HUES64 (cell line): ENCODE measurements around the gene TPSG1.
"Not testable (repeated sequence)": the region's sequence is repeated elsewhere in the genome, so short reads cannot be mapped to it uniquely, and the experiment has no call there.

Source experiments
- H3K27ac ChIP-seq: 2 replicates; pipeline ENCODE4 v1.7.0; 2013; ENCODE audit warnings: low read depth, low read length, inconsistent platforms
- H3K27me3 ChIP-seq: 2 replicates; pipeline ENCODE4 v1.6.1; 2013; ENCODE audit warnings: mild to moderate bottlenecking, low read length; ENCODE audit not compliant: insufficient read depth
- H3K36me3 ChIP-seq: 2 replicates; pipeline ENCODE4 v1.6.1; 2013; ENCODE audit warnings: mild to moderate bottlenecking, low read length; ENCODE audit not compliant: insufficient read depth
- H3K4me1 ChIP-seq: 2 replicates; pipeline ENCODE4 v1.6.1; 2013; ENCODE audit warnings: mild to moderate bottlenecking, low read length, moderate library complexity; ENCODE audit not compliant: insufficient read depth
- H3K4me3 ChIP-seq: 2 replicates; pipeline ENCODE4 v1.5.1; 2013; ENCODE audit warnings: mild to moderate bottlenecking, low read length, moderate library complexity
- H3K9ac ChIP-seq: 2 replicates; pipeline ENCODE4 v1.6.1; 2013; ENCODE audit warnings: mild to moderate bottlenecking, low read depth, low read length
- H3K9me3 ChIP-seq: 2 replicates; pipeline ENCODE4 v1.6.1; 2013; ENCODE audit warnings: low read depth, low read length; ENCODE audit not compliant: insufficient read depth
- WGBS: fragments of 150-250, 120-280 bp; methylation state at CpG from one replicate; pipeline ENCODE4 v1.1.7; 2013; ENCODE audit warnings: missing lambda C conversion rate; 5-methylcytosine and 5-hydroxymethylcytosine counted together

The TPSG1 gene

DNA sequence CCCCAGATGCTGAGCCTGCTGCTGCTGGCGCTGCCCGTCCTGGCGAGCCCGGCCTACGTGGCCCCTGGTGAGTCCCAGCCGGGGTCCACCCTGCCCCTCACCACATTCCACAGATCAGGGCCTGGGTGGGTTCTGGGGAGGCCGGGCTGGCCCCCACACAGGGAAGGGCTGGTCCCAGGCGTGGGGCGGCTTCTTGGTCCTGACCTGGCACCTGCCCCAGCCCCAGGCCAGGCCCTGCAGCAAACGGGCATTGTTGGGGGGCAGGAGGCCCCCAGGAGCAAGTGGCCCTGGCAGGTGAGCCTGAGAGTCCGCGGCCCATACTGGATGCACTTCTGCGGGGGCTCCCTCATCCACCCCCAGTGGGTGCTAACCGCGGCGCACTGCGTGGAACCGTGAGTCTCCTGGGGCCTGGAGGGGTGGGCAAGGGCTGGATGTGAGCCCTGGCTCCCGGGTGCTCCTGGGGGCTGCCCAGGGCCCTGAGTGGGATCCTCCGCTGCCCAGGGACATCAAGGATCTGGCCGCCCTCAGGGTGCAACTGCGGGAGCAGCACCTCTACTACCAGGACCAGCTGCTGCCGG is 31.3 kb upstream of the TPSG1 start:
- WGBS, result 93% methylated on average over 22 of the region's 23 CpGs

DNA sequence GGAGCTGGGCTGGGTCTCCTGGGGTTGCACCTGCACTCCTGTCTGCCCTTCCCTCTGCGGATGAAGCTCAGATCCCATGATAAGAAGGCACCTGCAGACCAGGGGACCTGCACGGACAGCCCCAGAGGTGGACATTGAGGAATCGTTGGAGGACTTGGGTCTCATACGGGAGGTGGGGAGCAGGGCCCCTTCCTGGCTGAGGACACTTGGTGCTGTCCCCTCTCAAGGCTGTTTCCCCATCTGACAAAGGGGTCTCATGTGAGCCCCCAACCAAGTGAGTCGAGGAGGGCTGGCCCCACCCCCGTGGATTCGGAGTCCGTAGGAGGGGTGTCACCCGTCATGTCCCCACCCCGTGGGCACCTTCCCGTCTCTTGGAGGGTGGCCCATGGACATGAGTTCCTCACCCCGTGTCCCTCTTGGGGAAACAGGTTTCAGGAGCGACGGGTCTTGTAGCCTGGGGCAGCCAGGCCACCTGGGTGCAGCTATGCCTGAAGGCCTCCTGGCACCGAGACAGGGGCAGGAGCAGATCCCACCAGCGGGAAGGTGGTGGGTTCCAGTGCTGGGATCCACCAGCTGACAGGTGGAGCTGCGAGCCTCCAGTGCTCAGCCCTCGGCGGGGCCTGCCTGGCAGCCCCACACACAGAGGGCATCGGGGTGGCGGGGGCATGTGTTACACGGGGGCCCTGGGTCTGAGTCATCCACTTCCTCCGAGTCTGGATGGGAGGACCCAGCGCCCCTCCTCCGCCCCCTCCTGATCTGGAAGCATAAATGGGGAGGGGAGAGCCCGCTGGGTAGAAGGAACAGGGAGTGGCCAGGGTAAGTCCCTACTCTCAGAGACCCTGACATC is 30.4 kb upstream of the TPSG1 start, which contains the start of gene TPSD1:
Gene TPSD1 (plus strand): TSS at position 794 of the 847 bp plus-strand sequence. CDS start 212 bp downstream, outside the sequence.
- H3K9me3 ChIP-seq, H3K4me1 ChIP-seq: not testable (repeated sequence)
- 80% methylated on average over 21 of the region's 26 CpGs for WGBS

More for the DNA sequence above, 31.3 kb upstream of the TPSG1 start:
- not testable (repeated sequence) for H3K9ac ChIP-seq, H3K4me1 ChIP-seq, H3K9me3 ChIP-seq, H3K27ac ChIP-seq, H3K4me3 ChIP-seq, H3K36me3 ChIP-seq
- peaks cover 32% of the 10 kb centered on the region for H3K27me3 ChIP-seq

GRCh38 chr16:1254821-1255220 is 29.8 kb upstream of the TPSG1 start:
- peaks cover 16% of the 10 kb centered on the region for H3K27me3 ChIP-seq
- WGBS, result 87% methylated on average over 3 of the region's 3 CpGs
- not testable (repeated sequence) for H3K4me1 ChIP-seq, H3K27ac ChIP-seq, H3K9ac ChIP-seq, H3K36me3 ChIP-seq, H3K9me3 ChIP-seq, H3K4me3 ChIP-seq

More for the DNA sequence above, 30.4 kb upstream of the TPSG1 start, which contains the start of gene TPSD1:
- not testable (repeated sequence) for H3K9ac ChIP-seq, H3K27ac ChIP-seq, H3K36me3 ChIP-seq, H3K4me3 ChIP-seq
- peaks cover 23% of the 10 kb centered on the region for H3K27me3 ChIP-seq

DNA sequence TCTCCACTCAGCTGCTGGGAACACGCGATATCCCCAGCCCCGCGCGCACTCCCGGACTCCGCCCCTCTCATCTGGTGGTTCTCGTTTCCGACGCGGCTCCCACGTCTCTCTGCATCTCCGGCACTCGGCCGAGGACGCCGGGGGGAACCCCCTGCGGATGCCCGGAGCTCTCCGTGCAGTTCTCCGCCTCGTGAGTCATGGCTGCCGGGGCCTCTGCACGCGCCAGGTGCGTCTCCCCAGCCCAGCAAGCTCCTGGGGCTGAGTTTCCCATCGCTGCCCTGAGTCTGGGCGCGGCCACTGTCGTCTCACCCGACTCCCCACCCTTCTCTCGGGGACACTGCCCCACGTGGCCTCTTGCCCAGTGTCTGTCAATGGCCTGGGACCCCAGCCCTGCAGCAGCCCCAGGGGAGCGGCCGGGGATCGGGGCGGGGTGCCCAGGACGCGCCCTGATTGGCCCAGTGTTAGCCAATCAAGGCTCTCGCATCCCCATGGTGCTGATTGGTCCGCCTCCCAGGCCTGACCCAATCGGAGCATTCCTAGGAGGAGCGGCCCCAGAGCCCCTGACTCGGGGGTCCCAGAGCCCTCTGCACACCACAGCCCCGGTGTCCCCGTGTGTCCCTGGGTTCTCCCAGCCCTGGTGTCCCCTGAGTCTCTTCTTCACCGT is 28.8 kb upstream of the TPSG1 start:
- not testable (repeated sequence) for H3K36me3 ChIP-seq, H3K4me3 ChIP-seq, H3K9me3 ChIP-seq, H3K4me1 ChIP-seq, H3K27me3 ChIP-seq, H3K9ac ChIP-seq, H3K27ac ChIP-seq
- WGBS, result no CpG with 5 or more reads among the region's 47 CpGs

DNA sequence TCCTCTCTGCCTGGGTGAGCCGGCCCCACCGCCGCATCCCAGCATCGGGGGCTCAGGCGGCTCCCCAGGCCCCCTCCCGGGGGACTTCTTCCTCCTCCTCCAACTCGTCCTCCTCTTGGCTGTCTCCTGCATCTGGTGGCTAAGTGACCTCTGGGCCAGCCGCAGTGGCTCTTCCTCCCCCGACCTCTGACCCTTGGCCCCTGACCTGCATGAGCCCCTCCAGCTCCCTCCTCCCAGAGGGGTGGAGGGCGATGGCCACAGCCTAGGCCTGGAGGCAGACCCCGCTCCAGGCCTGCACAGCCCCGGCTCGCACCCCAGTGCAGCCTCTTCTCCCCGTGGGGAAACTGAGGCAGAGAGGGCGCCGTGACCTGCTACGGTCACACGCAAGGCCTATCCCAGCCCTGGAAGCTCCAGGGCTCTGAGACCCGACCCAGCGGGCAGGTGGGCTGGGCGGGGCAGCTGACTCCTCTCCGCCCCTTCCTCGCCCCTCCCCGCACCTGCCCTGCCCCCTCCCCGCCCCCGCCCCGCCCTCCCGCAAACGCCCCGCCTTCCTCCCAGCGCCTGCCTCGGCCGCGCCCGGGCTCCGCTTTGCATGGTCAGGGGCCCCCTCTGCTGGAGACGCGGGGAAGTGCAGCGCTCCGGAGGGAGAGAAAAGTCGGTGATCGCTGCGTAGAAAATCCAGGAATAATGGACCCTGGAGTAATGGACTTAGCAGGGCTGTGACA is 24.1 kb upstream of the TPSG1 start:
- no CpG with 5 or more reads among the region's 43 CpGs for WGBS
- not testable (repeated sequence) for H3K9me3 ChIP-seq, H3K4me1 ChIP-seq, H3K9ac ChIP-seq, H3K36me3 ChIP-seq, H3K27ac ChIP-seq, H3K4me3 ChIP-seq
- peaks cover 38% of the 10 kb centered on the region for H3K27me3 ChIP-seq

DNA sequence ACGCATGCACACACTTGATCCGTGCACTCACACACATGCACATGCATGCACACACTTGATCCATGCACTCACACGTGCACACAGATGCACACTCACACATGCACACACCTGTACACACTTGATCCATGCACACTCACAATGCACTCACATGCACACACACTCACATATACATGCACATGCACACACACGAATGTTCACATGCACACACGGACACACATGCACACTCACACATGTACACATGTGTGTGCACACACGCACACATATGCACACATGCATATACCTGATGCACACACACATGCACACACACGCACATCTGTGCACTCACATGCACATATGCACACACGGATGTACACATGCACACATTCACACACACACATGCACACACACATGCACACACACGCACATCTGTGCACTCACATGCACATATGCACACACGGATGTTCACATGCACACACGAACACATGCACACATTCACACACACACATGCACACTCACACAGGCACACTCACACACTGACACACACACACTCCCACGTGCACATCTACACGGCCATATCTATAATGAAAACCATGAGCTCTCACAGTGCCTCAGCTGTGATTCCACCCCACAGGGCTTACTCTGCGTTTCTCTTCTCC is 23.0 kb upstream of the TPSG1 start:
- H3K4me3 ChIP-seq, H3K4me1 ChIP-seq, H3K9me3 ChIP-seq, H3K27ac ChIP-seq, H3K36me3 ChIP-seq, H3K9ac ChIP-seq: not testable (repeated sequence)
- peaks cover 35% of the 10 kb centered on the region for H3K27me3 ChIP-seq
- 89% methylated on average over 14 of the region's 14 CpGs for WGBS

- no peaks in the 10 kb centered on the region for H3K36me3 ChIP-seq
- no peaks in the 10 kb centered on the region for H3K9me3 ChIP-seq
- no peaks in the 10 kb centered on the region for H3K4me1 ChIP-seq
- H3K9ac ChIP-seq, result no peak overlapping the region
- peaks cover 33% of the 10 kb centered on the region for H3K27me3 ChIP-seq
- H3K27ac ChIP-seq, result no peak overlapping the region
- WGBS, result 78% methylated on average over 21 of the region's 22 CpGs
- H3K4me3 ChIP-seq, result no peak overlapping the region
Measured at GRCh38 chr16:1245452-1246020, 20.5 kb upstream of the TPSG1 start.

DNA sequence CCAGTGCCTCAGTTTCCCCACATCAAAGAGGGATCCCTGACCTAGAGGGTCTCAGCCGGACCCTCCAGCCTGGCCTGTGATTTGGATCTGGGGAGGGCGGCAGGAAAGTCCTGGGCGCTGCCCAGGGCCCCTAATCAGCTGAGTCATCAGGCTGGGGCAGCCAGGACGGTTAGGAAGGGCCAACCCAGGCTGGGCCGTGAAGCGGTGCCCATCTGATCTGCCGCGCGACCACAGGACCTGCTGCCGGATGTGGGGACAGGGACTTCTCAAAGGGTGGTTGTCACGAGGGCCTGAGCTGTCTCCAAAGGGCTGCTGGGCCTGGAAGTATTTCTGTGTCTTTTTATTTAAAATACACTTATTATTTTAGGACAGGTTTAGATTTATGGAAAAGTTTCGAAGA is 19.8 kb upstream of the TPSG1 start:
- Histone ChIP-seq H3K27ac (no peak overlapping the region), H3K4me3 (no peak overlapping the region), H3K36me3 (no peaks in the 10 kb centered on the region), H3K9me3 (no peaks in the 10 kb centered on the region), H3K27me3 (peaks cover 33% of the 10 kb centered on the region), H3K4me1 (no peaks in the 10 kb centered on the region), H3K9ac (no peak overlapping the region)
- 89% methylated on average over 12 of the region's 12 CpGs for WGBS

GRCh38 chr16:1243907-1244850 is 19.1 kb upstream of the TPSG1 start:
- H3K9ac ChIP-seq, H3K27ac ChIP-seq, H3K9me3 ChIP-seq, H3K4me1 ChIP-seq, H3K4me3 ChIP-seq, H3K36me3 ChIP-seq: not testable (repeated sequence)
- WGBS, result 87% methylated on average over 28 of the region's 32 CpGs
- peaks cover 33% of the 10 kb centered on the region for H3K27me3 ChIP-seq

- not testable (repeated sequence) for H3K27ac ChIP-seq, H3K9me3 ChIP-seq, H3K4me1 ChIP-seq, H3K9ac ChIP-seq, H3K36me3 ChIP-seq, H3K4me3 ChIP-seq
- peaks cover 35% of the 10 kb centered on the region for H3K27me3 ChIP-seq
- WGBS, result 79% methylated on average over 6 of the region's 11 CpGs
Measured at GRCh38 chr16:1243363-1243762, 18.3 kb upstream of the TPSG1 start.
